GM13977 (cell line): Measurements from ENCODE around the gene LYPD4.
A peak's percentile ranks its signal among the peaks of the same experiment; 100 is the strongest.
"Not testable (repeated sequence)": the region's sequence is repeated elsewhere in the genome, so short reads cannot be mapped to it uniquely, and the experiment has no call there.

ENCODE experiments used
- DNase-seq: peaks from one replicate; pipeline ENCODE4 v3.0.0; 2012; ENCODE audit warnings: low spot score
- CTCF ChIP-seq: IDR thresholded peaks from 2 replicates; pipeline ENCODE4 v1.5.1; 2012; ENCODE audit warnings: mild to moderate bottlenecking, control low read depth; ENCODE audit not compliant: insufficient read depth; ENCODE audit errors: extremely low read depth, missing control alignments
- in situ Hi-C: fragments of 300-500 bp; cut with MboI; formaldehyde crosslinking; loops from one replicate; pipeline ENCODE4 v1.12.0; 2022; ENCODE audit warnings: low sequenced_read_pairs, low pct_unique_long_range_greater_than_20kb, mixed read lengths, inconsistent platforms; ENCODE audit not compliant: unreplicated experiment

Gene LYPD4

GRCh38 chr19:41795031-41795461, 49.4 kb downstream of the LYPD4 start:
- in situ Hi-C loops, result no loop called here
- peak; percentile 71 for TF ChIP-seq CTCF

GRCh38 chr19:41793414-41793727, 51.1 kb downstream of the LYPD4 start:
- DNase-seq, result no peak
- no peak for TF ChIP-seq CTCF
- in situ Hi-C loops, result no loop called here

More at GRCh38 chr19:41795031-41795461, 49.4 kb downstream of the LYPD4 start:
- DNase-seq, result no peak

- DNase-seq, result peak; percentile 48
- in situ Hi-C loops, result no loop called here
- peak; percentile 75 for TF ChIP-seq CTCF
Observed at GRCh38 chr19:41792513-41793413, 51.7 kb downstream of the LYPD4 start.

- DNase-seq, in situ Hi-C loops: not testable (repeated sequence)
Observed at GRCh38 chr19:41789053-41789452, 55.4 kb downstream of the LYPD4 start.

- in situ Hi-C loops, DNase-seq: not testable (repeated sequence)
Observed at GRCh38 chr19:41788518-41788917, 56.0 kb downstream of the LYPD4 start.
